ENCODE data around the gene GRK3. TPM values are rescaled to one million over a fixed set of nuclear protein-coding genes. Genes with fewer than 3 reads are reported as not detected.
"Not testable (repeated sequence)": the region's sequence is repeated elsewhere in the genome, so short reads cannot be mapped to it uniquely, and the experiment has no call there.

The GRK3 gene
- polyA plus RNA-seq, 1 donor = 10.2 TPM

DNA sequence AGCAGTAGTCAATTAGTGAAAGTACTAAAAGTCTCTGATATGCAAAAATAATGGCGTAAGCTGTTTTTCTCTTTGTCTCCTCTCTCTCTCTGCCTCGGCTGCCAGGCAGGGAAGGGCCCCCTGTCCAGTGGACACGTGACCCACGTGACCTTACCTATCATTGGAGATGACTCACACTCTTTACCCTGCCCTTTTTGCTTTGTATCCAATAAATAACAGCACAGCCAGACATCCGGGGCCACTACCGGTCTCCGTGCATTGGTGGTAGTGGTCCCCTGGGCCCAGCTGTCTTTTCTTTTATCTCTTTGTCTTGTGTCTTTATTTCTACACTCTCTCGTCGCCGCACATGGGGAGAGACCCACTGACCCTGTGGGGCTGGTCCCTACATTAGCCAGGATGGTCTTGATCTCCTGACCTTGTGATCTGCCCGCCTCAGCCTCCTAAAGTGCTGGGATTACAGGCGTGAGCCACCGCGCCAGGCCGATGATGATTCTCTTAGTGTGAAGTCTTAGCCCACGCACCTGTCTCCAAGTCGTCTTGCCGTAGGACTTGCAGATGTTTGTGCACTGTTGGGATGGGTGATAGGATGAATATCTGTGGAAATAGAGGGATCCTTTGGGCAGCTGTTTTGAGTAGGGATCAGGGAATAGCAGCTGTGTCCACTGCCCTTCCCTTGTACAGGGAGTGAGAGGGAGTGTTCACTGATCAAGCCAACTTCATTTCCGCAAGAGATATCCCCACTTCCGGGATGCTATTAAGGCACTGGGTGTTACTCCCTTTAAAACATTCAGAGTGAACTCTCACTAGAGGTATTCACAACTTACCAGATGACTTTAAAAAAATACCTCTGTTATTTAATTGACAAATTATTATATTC, 61.5 kb downstream of the GRK3 start:
- DNase-seq = not testable (repeated sequence)

DNA sequence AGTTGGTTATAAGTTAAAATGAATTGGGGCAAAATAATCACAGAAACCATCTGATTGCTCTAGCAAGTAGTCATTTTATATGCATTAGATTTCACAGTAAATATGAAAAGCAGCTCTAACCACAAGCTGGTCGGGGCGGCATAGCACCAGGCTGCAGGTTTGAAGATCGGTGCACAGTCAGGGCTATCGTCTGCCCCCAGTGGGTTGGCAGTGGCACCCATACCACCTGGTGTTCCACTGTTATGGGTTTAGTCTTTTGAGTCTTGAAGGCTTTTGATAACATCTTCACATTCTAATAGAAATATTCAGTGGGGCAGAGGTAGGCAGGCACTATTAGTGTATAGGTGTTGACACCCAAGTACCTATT, 62.1 kb downstream of the GRK3 start:
- DNase-seq = no peak

DNA sequence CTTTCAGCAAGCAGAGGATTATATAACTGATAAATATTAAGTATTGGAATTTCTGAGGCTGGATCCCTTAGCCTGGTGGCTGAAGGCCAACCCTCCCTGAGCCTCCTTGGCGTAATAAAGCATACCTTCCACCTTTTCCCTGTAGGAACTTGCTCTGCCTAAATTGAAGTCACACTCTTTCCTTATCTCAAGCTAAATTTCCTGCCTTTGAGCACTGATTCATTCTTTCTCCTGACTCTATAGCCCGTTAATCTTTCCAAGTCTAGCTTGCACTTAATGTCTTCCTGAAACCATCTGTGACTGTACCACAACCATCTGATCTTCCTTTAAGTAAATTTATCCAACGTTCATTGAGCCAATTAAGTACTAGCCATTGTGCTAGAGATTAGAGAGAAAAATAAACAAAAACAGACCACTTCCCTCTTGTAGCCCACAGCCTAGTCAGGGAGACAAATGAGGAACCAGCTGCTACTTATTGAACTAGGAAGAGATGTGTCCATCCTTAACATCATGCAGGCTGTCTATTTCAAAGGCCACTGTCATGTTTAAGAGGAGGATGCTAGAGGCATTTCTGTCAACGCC, 62.9 kb downstream of the GRK3 start:
- DNase-seq = no peak

DNA sequence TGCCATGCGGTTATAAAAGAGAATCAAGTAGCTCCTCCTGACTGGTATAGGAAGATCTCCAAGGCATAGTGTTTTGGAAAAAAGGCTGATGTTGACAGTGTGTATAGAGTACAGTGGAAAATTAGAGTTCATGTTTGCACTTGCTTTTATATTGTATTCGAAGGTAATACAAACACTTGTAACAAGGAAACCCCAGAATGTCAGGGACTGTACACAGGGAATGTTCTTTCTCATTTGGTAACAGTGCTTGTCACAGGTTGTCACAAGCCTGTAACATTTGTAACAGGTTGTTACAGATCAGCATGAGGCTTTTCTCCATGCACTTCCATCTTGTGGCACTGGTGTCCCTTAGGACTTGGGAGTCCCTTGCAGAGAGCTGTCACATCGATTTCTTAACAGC, 64.0 kb downstream of the GRK3 start:
- DNase-seq = no peak

DNA sequence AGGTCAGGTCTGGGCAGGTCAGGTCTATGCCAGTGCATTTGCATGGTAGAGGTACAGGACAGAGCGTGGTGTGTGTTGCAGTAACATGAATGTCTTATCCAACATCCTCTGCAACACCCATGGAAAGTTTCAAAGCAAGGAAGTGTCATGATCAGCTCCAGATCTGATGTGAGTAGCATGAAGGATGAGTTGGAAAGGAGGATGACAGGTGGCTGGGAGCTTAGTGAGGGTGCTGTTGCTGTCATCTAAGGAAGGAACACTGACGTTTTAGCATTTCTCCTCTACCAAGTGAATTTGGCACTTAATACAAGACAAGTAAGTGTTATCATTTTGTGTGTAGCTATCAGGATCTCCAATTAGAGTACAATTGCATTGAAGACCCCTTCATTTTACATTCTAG, 65.1 kb downstream of the GRK3 start:
- DNase-seq = no peak

DNA sequence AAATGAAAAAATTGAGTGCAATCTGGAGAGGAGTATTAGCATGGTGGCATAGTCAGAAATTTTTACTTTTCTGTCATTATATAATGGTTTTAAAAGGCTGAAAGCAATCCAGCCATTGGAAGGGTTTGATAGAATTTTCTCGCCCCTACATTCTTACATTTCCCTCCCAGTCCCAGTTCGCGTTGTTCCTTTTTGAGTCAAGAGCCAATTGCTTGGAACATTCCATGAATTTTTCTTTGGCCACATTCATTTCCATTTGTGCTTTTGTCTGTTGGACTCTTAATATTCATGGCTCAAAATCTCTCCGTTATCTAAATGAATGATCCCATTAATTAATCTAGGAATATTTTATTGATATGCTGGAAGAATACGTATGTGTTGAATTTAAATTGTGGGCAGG, 66.0 kb downstream of the GRK3 start:
- no peak for DNase-seq

DNA sequence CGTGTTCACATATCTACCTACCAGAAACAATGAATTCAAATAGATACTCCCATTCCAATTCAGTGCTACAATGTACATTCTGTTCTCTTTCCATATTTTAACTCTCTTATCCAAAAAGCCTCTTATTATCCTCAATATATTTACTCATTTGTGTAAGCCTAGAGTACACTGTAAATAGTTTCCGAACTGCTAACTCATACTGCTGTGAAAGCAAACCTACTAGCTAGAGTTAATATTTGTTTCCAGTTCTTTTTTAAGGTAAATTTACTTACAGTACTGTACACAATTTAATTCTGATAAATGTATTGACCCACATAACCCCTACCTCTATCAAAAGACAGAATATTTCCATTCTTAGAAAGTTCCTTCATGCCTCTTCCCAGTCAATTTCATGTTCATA, 71.8 kb downstream of the GRK3 start:
- DNase-seq = no peak

DNA sequence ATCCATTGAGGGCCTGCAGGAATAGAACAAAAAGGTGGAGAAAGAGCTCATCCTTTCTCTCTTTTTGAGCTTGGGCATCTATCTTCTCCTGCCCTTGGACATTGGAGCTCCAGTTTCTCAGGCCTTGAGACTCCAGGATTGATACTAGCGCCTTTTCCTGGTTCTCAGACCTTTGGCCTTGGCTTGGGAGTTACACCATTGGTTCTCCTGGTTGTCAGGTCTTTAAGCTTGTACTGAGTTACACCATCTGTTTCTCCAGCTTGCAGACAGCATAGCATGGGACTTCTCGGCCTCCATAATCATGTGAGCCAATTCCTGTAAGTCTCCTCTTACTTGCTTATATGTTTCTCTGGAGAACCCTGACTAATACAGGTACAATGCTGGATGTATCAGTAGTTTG, 72.6 kb downstream of the GRK3 start:
- DNase-seq = no peak

DNA sequence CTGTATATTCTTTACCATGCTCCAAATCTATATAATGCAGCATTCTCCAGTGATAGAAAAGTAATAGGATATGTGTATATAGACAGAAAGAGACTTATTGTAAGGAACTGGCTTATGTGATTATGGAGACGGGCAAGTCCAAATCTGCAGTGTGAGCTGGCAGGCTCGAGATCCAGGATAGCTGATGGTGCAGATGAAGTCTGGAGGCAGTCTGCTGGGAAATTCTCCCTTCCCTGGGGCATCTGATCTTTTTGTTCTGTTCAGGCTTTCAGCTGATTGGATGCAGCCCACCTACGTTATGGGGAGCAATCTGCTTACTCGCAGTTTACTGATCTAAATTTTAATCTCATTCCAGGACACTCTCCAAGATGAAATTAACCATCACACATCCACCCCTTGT, 73.2 kb downstream of the GRK3 start:
- DNase-seq = no peak

DNA sequence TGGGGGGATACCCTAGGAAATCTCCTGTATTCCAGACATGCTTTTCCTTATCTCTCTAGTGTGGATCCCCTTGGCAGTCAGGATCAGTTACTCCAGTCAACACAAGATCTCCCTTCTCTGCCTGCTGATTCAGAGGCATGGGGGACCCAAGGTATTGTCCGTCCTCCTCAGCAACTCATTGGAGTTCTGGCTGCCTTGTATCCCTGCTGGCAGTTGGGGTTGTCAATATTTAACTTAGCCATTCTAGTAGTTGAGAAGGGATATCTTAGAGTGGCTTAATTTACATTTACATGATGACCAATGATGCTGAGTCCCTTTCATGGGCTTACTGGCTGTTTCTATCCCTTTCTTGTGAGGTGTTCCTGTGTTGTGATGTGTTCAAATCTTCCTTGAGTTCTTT, 74.2 kb downstream of the GRK3 start:
- DNase-seq = no peak

DNA sequence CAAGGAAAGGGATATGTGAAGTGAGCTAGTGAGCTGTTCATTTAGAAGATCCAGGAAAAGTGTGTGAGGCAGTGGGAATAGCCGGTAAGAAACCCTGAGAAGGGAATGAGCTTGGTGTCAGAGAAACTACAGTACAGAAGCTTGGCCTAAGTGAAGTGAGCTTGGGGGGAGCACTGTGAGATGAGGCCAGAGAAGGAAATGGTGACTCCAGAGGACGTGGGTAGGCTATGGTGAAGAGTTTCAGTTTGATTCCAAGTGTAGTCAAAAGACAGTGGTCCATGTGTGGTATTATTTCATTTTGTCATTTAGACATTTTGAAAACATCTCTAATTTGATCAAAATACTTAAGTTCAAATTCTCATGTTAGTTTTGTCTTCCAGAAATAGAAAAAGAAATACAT, 77.2 kb downstream of the GRK3 start:
- DNase-seq = no peak

DNA sequence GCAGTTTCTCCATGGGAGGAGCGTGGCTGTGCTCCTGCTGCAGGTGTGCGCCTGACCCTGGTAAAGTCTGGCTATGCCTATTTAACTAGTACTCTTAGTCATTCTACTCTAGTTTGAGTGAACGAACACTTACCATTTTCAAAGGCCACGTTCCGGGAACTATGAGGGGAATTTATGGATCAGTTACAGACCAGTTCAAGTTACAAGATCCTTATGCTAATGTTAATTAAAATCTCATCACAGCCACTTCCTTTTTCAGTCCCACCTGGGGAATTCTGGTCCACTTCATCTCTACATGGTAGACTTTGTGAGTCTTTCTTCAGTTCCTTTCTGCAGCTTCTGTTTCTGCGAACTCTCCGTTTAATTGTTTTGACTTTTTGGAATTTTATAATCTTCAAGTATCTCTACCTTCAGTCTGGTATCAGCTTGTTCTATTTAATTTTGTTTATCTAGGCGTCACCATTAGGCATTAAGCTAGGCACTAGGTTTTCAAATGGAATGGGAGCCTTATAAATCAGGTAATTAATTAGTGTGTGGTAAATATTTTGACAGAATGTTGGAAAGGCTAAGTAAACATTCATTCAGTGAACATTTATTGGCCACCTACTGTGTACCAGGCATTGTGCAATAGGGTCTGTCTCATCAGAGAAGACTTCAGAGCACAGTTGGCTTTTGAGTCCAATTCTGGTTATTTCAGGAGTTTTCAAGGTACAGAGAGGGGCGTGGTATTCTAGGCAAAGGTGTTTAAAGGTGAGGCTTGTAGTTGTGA, 78.9 kb downstream of the GRK3 start:
- no peak for DNase-seq

DNA sequence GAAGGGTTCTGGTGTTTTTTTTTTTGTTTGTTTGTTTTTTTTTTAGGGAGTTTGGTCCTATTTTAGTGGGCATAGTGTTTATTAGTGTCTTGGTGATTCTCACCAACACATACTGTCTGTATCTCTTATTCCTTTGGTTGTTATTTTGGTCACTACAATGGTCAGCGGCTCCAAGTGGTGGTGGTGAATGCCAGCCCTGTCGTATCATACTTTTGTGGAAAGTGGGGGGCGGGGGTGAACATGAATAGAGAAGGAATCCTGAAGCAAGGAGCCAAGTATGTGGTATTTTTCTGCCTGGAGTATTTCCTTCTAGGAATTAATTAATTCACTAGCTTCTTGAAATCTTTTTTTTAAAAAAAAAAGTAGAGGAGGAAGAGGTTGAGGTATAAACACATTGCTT, 79.6 kb downstream of the GRK3 start:
- no peak for DNase-seq

DNA sequence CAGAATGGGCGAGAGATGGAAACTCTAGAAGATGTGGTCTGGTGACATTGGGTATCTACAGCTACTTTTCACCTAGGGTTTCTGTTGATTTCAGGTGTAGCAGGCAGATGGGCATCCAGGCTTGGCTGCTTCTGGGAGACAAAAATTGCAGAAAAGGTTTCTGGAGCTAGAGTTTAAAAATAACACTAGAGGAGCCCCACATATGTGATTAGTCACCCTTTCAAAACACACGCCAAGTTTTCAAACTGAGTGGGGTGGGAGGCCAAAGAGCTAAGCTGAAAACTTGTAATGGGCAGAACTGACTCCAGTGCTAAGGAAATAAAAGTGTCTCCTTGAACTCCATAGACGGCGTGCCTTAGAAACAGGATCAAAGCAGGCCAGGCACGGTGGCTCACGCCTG, 80.8 kb downstream of the GRK3 start:
- DNase-seq = no peak

DNA sequence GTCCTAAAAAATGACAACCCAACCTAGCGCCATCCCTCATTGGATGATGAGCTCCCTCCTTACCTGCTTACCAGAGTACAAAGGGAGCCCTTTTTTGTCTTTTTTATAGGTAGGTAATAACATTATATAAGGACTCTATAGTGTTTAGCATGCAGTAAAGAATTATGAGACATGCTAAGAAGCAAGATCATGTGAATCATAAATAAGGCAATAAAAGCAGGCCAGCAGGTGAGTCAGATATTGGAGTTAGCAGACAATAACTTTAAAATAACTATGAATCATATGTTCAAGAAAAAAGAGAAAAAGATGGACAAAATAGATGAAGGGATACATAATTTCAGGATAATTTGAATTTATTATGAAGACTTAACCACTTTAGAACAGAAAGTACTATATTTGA, 81.5 kb downstream of the GRK3 start:
- DNase-seq = no peak

DNA sequence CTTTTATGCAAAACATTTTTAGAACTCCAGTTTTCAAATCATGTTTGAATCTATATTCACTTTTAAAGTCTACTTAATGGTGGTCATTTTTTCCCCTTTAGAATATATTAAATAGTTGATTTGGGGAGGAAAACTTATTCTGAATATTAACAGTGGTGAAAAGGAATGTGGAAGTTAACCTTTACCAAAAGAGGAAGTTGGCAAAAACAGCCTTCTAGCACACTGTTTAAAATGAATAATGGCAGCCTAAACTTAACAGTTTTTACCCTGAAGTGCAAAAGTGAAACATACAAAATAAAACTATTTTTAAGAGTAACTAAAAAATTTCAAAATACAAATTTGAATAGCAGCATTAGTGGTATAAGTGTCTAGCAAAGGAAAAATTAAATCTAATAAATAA, 86.4 kb downstream of the GRK3 start:
- no peak for DNase-seq

DNA sequence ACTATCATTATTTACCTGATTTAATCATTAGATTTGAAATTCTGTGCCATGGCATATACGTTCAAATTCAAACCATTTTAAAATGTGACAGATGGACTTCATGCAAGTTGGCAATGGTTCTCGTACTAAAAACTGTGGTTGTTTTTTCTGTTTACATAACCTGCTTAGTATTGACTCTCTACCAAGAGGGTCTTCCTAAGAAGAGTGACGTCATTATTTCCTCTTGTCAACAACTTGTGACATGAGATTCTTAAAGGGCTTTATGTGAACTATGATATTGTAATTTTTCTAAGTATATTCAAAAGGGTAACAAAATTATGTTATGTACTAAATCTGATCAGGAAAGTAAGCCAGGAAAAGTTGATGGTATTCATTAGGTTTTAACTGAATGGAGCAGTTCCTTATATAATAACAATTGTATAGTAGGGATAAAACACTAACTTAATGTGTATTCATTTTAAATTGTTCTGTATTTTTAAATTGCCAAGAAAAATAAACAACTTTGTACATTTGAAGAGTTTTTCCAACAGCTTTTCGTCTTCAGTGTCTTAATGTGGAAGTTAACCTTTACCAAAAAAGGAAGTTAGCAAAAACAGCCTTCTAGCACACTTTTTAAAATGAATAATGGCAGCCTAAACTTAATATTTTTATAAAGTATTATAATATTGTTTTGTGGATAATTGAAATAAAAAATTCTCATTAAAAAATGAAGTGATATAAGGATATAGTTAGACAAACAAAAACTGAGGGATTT, 87.0 kb downstream of the GRK3 start:
- no peak for DNase-seq

DNA sequence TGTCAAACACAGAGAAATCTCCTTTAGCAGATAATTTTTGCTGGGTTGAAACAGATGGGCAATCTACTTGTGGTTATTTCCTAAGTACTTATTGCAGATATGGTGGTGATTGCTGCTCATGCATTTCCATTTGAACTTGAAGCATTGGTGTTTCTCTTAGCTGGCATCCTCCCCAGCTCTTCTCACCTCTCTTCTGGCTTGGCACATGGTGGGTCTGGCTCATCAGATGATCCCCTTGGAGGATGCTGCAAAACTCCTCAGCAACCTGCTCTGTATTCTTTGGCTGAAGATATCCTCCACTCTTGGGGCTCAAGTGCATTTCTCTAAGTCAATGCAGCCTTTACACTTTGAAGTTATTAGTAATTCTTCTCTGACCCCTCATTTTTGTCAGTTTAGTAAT, 90.2 kb downstream of the GRK3 start:
- DNase-seq = no peak

DNA sequence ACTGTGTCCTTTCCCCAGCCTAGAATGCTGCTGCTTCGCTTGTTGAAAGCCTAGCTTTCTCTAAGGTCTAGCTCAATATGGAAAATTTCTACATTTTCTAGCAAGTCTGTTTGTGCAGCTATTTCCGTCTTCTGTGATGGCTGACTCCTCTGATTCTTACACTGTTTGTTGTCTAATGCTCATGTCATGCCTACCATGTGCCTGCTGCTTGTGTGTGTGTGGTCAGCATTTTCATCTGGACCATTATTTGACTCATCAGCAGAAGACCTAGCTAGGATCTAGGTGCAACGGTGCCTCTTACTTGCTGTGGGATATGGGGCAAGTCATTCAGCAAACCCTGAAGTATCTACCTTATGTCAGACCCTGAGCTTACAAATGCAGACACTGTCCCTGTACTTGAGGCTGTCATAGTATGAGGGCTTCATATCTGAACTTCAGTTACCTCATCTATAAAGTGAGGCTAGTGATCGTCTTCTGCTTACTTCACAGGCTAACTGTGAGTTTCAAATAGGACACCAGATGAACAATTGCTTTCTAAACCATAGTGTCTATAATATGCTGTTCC, 91.0 kb downstream of the GRK3 start:
- no peak for DNase-seq

DNA sequence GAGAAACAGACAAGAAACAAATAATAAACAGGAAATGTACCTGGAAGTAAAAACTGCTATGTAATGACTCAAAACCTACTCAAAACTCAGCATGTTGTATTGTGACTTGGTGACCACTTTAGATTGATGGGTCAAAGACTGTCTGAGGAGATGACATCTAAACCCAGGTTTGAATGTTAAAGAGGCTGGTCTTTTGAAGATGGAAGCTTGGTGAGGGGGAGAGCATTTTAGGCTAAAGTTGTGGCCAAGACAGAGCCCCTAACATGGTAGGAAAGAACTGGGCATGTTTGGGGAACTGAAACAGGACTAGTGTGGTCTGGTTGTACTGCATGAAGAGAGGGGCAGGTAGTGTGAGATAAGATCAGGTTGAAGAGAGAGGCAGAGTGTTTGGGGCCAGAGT, 92.2 kb downstream of the GRK3 start:
- DNase-seq = no peak

DNA sequence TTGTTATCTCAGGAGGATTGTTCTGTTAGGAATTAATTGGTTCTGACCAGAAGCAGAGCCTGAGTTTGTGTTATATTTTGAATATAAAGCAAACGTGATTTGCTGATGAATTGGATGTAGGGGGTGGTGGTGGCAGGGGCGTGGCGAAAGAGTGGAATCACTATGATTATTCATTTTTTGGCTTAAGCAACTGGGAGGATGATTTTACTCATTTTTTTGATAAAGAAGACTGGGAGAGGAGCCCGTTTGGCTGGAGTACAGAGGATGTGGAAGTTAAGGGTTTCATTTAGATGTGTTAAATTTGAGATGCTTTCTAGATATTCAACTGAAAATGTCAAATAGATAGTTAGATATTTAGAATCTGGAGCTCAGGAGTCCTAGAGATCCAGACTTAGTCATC, 94.2 kb downstream of the GRK3 start:
- no peak for DNase-seq

DNA sequence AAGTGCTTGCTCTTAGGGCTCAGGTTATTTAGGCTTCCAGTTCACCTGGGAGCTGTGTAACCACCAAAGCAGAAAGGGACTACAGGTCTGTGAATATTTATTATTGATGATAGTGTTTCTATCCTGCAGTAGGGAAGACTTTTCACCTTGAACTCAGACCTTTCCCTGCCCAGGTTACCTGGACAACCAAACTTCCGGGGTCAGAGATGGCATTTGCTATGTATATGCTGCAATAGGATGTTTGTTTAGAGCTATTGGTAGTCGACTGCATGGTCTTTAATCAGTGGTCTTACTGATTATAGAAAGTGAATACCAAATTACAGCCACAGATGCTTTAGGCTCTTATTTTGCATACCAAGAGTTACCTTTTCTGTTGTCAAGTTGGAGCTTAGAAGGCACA, 94.9 kb downstream of the GRK3 start:
- DNase-seq = no peak
